NCI-H1105 (cell line): Measurements from ENCODE around the gene CCDC57.

Experiments used
- DNase-seq: peaks from one replicate; lab custom pipeline; 2025; lab: John Stamatoyannopoulos, UW

Gene CCDC57

DNA sequence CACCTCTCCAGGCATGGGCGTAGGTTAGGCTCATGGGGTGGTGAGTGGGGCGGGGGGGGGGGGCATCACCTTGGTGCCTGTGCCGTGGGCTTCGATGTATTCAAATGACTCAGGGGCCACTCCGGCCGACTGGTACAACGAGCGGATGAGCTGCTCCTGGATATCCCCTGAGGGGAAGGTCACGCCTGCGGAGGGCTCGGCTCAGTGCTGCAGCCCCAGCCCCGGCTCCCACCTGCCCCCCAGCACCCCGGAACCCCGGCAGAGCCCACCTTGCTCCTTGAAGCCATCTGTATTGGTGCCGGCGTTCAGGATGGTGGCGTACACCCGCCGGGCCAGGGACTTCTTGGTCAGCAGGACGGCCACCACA, 120.0 kb downstream of the CCDC57 start:
- no peak for DNase-seq

DNA sequence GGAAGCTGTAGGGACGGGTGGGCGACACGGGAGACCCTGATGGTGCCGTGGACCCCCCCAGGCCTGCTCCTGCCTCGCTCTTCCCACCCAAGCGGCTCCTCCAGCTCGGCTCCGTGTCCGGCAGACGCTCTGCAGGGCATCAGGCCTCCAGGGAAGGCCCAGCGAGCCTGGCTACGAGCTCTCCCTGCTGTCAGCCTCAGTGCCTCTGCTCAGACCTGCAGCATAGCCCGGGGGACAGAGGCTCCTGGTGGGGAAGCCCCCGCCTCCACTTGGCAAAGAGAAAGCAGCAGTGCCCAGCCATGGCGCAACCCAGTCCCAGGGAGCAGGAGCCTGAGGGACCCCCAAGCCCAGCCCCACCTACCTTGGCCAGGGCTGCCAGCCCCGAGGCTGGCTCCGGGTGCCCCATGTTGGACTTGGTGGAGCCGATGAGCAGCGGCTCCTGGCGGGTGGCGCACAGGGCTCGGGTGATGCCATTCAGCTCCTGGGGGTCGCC, 120.5 kb downstream of the CCDC57 start:
- DNase-seq = no peak

DNA sequence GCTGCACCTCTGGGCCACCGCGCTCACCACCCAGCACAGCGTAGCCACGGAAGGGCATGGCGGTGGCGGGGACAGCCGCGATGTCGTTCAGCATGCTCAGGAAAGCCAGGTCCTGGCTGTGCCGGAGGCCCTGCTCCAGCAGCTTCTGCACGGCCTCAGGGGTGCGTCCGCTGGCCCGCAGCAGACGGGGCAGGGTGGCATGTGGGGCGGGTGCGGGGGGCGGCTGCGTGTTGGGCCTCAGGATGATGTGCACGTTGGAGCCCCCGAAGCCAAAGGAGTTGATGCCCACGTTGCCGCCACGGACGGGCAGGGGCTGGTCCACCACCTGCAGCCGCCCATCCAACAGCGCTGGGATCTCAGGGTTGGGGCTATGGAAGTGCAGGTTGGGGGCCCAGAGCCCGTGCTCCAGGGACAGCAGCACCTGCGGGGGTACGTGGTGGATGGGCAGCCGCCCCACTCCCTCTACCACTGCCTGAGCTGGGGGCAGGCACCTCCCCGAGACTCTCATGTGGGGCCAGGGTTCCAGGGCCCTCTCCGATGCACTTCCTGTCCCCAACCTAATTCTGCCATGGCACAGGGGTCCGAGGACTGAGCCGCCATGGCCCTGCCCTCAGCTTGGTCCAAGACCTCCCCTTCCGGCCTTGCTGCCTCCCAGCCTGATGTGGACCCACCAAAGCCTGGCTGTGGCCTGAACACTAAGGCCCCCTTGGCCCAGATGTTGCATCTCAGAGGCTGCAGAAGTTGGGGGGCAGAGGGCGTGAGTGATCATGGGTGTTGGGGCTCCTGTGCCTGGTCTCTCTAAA, 121.2 kb downstream of the CCDC57 start:
- no peak for DNase-seq

DNA sequence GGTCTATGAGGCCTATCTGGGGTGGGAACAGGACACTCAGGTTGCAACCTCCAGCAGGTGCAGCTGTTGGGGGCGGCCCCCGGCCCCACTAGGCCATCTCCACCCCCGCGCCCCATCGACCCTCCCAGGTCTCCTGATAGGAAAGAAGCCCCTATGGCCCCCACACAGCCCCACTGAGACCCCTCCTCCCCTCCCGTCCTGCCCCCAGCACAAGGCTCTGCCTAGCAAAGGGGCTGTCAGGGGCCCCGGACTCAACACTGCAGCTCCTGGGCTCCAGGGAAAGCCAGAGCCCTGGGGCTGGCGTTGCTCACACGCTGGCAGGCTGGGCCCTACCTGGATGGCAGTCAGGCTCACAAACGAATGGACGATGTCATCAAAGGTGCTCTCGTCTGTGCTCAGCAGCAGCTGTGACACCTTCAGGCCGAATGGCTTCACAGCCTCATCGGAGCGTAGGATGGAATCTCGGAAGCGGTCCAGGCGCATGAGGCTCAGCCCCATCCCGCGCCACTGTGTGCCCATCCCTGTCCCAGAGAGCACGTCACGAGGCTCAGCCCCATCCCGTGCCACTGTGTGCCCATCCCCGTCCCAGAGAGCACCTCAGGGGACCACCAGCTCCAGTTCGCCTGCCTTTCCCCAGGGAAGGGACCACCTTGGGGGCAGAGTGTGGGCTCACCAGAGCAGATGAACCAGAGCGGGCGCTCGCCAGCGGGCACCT, 121.9 kb downstream of the CCDC57 start:
- no peak for DNase-seq

DNA sequence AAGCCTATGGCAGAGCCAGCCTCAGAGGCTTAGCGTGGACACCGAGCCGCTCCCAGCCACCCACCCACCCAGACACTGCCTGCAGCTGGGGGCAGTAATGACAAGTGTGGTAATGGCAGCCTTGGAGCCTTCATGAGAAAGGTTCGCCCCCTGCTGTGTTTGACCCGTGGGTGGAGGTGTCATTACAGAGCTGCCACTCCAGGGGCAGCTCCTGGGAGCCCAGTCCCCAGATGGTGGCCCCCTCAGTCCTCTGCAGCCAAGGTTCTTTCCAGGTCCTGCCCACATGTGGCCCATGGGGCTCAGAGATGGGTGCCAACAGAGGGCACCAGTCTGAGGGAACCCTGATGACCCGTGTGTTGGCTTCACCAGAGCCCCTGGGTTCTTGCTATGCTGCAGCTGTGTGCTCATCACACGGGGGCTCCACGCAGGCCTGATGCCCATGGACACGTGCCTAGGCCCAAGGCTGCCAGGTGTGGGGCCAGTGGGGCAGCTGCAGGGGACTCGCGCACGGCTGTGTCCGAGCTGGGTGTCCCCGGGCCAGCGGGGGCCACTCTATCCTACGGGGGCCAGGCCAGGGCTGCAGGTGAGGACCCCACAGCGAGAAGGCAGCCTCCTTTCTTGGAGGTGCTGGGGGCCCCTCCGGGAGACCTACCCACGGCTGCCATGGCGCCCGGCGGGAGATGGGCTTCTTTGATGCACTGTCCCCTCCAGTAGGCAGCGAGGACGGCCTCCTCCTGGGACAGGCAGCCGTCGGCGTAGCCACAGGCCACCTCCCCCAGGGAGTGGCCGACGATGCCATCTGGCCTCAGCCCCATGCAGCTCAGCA, 122.7 kb downstream of the CCDC57 start:
- DNase-seq = no peak

DNA sequence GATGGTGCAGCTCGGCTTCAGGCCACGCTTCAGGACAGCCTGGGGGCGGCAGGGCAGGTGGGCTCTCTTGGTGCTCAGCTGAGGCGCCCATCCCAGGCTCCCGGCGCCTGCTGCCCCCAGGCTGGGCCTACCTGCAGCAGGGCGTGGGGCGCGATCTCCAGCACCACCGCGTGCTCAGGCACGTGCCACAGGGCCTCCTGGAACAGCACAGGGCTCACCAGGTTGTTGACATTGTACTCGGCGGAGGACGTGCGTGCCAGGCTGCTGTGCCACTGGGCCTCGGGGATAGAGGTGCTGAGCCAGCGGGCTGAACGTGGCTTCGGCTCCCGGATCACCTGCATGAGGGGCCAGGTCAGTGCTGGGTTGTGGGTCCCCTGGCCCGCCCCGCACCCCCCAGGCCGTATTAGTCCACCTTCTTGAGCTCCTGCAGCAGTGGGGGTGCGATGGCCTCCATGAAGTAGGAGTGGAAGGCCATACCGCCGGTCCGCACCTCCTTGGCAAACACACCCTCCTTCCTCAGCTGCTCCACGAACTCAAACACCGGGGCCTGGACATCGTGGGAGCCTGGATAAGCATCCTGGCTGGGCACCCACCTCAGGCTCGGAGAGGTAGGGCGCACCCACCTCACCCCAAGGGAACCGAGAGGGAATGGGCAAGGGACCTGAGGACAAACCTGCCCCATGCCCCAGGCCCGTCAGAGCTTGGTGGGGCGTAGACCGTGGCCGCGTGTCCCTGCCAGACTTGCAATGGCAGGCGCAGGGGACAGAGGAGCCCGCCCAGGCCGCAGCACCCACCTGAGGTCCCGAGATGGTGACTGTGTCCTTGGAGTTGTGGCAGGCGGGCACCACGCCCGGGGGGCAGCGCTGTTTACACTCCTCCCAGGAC, 123.6 kb downstream of the CCDC57 start:
- no peak for DNase-seq

DNA sequence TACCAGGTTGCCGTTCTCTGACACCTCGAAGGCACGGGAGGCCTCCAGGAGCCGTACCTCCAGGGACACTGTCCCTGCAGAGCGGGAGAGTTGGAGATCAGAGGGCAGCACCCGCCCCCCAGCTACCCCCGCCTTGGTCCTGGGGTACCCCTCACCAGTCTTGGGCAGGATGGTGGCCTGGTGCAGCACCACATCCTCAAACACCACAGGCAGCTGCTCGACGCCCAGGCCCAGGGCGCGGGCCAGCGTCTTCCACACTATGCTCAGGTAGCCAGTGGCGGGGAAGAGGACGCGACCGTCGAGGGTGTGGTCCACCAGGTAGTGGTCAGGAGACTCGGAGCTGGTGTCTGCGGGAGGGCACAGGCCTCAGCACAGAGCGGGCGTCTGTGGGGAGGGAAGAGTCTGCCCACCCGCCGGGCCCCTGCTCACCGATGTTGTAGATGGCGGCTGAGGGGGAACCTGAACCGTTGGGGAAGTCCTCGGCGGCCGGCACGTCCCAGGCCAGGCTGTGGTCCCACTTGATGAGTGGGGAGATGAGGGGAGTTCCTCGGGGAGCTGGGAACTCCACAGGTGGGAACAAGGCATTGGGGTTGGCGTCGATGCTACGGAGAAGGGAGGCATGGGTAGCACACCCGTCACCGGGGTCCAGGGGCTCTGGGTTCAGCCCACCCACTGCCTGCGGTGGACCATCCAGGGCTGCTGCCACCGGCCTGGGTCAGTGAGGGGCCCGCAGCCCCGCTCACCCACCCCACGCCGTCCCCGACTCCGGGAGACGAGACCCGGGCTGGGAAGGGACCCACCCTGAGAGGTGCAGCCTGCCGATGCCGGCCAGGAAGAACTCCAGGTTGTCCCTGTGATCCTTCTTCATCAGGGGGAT, 124.4 kb downstream of the CCDC57 start:
- no peak for DNase-seq

DNA sequence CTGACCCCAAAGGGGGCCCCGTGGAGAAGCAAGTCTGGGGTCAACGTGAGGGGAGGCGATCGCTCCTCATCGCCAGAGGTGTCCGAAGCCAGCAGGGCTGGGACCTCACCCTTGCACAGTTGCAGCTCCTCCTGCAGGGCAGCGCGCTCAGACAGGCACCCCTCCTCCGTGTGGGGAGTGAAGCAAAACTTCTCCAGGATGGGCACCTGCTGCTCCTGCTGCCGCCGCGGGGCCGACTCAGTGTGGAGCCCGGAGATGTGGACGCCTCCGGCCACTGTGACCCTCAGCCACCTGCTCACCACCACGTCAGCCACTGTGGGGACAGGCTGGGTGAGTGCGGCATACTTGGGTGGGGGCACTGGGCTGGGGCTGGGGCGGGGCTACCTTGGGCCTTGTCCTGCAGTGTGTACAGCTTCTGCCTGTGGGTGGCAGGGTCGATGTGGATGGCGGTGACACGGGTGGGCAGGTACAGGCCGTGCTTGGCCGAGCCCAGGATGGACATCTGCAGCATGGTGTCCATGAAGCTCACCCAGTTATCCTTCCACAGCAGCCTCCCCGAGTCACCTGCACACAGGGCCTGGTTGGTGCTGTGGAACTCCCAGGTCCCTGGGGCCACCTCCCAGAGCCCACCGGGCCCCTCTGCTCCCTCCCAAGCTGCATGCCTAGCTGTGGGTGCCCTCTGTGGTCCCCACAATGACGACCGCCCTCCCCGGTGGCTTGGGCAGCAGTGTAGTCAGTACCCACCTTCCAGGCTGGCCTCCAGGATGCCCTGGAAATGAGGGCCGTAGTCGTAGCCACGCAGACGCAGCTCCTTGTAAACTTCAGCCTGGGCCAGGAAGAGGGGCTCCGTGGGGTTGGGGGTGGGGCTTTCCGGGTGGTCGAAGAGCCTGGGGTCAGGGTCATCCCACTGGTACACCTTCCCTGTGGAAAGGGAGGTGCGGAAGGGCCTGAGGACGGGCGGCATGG, 125.4 kb downstream of the CCDC57 start:
- no peak for DNase-seq

DNA sequence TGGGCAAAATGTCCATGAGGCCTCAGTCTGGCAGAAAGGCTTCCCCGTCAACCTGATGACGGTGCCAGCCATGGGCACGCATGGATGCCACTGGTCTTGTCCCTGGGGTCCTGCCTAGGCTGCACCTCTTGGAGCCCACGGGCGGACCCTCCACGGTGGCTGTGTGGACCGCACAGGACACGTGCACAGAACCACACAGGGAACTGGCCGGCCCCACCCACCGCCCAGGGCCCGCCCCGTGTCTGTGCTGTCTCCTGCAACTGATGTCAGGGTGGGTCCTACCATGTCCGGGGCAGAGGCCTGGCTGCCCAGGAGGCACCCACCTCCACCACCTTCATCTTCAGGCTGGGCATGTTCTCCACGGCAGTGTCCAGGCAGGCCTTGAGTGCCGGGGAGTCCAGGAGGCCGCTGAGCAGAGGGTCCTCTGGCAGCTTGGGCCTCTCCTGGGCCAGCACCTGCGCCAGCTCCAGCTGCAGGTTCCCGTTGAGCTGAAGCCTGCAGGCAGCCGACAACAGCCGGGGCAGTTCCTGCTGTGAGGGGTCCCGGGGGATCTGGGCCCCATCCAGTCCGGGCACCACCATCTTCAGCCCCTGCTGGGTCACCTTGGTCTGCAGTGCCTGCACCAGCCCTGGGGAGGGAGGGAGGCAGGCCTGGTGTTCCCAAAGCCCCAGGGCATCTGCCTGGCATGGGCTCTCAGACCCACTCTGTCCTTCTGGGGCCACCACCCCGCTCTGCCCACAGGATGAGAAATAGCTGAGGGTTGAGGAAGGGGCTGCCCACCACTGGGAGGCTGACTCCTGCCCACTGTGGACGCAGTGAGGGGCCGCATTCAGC, 126.5 kb downstream of the CCDC57 start:
- DNase-seq = no peak

DNA sequence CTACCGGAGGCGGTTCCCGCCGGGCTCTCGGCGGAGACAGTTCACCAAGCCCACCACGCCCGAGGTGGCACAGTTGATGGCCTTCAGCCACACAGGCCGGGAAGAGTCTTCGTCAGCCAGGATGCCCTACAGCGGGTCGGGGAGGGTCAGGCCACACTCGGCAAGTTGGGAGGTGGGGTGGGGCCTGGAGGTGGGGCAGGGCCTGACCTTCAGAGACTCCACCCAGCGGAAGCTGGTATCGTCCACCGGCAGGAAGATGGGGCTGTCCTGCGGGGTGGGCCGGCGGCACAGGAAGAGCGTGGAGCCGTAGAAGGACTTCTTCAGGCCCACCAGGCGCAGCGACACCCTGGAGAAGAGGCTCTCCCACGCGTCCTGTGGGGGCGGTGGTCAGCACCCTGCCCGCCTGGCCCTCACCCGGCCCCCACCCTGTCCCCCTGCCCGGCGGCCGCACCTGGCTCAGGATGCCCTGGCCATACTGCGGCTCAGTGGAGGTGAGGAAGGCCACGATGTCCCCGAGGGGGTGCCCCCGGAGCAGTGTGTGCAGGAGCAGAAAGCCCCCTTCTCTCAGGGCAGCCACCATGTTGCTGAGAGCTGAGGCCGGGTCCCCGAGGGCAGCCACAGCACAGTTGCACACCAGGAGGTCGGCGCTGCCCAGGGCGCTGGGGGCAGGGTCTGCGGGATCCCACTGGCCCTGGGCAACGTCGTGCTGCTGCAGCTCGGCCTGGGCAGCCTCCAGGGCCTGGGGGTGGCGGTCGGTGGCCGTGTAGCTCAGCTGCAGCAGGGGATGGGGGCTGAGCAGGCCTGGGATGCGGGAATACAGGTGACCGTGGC, 127.4 kb downstream of the CCDC57 start:
- DNase-seq = no peak

DNA sequence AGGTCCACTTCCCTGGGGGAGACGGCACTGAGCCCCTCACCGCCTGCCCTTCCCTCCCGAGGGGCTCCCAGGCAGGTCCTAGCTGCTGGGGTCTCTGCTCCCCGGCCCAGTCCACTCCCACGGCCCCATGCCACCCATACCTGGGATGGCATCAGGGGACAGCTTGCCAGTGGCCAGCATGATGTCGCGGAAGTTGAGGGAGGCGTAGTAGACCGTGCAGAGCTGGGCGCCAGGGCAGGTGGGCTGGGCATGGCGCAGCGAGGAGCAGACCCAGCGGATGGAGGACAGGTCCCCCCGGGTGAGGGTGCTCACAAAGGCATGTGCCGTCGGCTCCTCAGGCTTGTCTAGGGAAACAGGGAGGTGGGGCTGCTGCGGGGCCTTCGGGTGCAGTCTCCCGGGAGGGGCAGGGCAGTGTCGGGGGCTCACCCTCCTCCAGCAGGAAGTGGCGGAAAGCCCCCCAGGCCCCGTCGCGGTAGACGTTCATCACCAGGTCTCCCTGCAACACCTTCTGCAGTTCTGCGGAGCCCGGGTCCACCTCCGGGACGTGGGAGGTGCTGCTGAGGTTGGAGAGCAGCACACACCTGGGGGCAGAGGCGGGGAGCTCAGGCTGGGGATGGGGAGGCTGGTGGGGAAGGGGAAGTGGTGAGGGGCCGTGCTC, 128.1 kb downstream of the CCDC57 start:
- DNase-seq = no peak

DNA sequence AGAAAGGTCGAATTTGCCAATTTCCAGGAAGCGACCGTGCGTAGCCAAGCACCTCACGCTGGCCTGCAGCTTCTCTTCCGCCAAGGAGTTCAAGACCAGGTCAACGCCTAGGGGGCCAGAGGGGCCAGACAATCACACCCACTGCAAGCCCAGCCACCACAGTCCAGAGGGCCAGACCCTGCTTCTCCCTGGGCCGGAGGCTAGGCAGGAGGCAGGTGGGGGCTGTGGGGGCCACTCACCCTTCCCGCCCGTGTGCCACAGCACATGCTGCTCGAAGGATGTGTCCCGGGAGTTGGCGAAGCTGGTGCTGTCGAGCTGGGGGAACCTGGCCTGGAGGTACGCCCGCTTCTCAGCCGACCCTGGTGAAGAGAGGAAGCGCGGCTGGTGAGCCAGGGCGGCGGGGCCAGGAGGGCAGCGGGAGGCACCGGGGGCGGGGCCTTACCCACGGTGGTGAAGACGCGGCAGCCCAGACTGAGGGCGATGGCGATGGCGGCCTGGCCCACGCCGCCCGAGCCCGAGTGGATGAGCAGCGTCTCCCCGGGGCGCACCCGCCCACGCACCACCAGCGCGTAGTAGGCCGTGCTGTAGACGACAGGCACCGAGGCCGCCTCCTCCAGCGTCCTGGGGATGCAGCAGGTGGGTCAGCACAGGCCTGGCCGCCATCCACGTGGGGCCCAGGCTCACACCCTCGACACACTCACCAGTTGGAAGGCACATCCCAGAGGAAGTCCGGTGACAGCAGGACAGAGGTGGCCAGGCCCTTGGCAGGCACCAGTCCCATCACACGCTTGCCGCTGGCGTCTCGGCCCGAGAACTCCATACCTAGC, 128.9 kb downstream of the CCDC57 start:
- DNase-seq = no peak

DNA sequence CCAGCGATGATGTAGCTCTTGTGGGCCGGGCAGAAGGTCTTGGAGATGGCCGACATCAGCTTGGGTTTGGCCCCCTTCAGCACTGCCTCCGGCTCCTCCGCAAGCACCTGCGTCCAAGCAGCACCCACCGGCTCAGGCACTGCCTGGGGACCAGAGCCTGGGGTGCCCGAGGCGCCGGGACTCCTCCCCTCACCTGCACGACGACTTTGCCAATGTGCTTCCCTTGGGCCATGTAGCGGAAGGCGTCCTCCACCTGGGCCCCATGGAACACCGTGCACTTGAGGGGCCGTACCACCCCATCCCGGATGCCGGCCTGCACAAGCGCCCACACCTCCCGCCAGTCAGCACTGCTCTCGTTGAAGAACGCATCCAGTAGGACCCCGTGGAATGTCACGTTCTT, 129.6 kb downstream of the CCDC57 start:
- no peak for DNase-seq

DNA sequence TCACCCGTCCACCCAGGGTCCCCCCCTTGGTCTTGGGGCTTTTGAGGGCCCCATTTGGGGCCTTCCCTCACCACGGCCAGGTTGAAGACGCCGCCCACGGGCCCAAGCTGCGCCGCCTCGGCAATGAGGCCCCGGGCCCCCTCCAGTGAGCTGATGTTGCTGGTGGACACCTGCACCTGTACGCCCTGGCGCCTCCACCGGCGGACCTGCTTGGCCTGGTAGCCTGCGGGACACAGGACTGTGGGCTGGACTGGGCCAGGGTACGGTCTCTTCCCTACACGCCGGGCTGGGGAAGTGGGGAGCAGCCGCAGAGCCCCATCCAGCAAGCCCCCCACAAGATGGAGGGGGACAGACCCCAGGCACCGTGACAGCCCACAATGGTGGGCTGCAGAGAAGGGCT, 130.2 kb downstream of the CCDC57 start:
- DNase-seq = no peak

DNA sequence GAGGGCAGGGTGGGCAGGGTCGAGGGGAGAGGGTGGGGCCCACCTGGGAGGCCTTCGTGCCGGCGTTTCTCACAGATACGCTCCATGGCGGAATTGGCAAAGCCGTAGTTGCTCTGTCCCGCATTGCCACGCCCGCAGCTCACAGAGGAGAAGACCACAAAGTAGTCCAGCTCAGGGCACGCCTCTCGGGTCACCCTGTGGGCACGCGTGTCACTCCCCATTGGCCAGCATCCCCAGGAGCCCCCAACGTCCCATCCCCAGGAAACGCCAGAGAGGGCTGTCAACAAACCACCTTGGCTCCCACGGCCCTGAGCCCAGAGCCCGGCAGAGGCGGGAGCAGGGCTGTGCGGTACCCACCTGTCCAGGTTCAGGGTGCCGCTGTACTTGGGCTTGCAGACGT, 130.7 kb downstream of the CCDC57 start:
- DNase-seq = no peak

DNA sequence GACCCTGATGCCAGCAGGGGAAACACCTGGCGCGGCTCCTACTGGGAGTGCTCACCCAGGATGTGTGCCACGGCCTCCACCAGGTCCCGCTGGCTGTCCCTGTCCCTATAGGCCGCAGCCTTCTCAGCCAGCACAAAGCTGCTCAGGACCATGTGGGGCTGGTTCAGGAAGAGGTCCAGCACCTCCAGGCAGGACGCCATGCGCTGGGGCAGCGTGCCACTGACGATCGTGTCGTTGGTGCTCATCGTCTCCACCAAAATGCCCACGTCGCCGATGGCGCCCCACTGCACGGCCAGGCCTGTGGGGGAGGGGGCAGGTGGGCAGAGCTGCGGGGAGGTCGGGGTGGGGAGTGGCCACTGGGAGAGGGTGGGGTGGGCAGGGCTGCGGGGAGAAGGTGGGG, 131.1 kb downstream of the CCDC57 start:
- DNase-seq = no peak
